Keratinocyte (primary cell): ENCODE measurements around the gene ASTN1.

Experiments used
- EZH2 ChIP-seq: IDR thresholded peaks from one replicate; pipeline ENCODE4 v1.6.1; 2012; ENCODE audit warnings: inconsistent platforms, mild to moderate bottlenecking, low read length, moderate library complexity
- TF ChIP-seq, protein P1 (sequence below), 3 experiments: IDR thresholded peaks in 1 of 3; conservative IDR thresholded peaks in 1 of 3; optimal IDR thresholded peaks in 1 of 3; 2 replicates in 2 of 3; 3 replicates in 1 of 3; pipeline versions ENCODE3 to v1.5.1; 2011; ENCODE audit warnings: low read length in 3 of 3, mild to moderate bottlenecking in 3 of 3, moderate library complexity in 2 of 3, control low read depth in 1 of 3, inconsistent platforms in 1 of 3; ENCODE audit not compliant: insufficient read depth in 2 of 3; ENCODE audit errors: extremely low read depth in 1 of 3

DNA sequence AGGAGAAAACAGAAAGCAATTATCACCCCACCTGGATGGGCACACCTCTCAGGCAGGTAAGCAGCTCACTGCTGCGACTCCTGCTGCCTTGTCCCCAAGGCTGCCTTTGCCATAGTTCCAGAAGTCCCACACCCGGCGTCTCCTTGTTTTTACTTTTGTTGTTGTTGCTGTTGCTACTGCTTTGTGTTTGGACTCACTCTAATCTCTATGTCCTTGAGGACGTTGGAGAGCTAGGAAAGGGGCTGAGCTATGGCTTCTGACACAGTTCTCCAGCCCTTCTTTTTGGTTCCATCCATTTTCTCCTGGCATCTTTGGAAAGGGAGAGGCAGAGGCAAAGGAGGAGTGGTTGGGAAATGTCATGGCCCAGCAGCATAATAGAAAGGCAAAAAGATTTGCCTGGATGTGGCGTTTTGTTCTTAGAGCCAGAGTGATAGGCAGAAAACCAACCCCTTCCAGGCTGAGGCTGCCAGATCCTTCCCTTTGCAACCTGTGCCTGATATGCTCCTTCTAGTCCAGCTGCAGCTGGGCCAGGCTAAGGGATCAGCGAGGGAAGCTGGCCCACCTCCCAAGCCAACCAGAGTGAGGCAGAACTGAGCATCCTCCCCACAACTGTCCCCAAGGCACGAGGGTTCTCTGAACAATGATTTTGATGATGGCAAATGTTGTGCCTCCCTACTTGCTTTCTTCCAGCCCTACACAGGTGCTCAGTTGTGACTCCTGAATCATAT is 270.7 kb downstream of the ASTN1 start:
- TF ChIP-seq, protein P1, sequence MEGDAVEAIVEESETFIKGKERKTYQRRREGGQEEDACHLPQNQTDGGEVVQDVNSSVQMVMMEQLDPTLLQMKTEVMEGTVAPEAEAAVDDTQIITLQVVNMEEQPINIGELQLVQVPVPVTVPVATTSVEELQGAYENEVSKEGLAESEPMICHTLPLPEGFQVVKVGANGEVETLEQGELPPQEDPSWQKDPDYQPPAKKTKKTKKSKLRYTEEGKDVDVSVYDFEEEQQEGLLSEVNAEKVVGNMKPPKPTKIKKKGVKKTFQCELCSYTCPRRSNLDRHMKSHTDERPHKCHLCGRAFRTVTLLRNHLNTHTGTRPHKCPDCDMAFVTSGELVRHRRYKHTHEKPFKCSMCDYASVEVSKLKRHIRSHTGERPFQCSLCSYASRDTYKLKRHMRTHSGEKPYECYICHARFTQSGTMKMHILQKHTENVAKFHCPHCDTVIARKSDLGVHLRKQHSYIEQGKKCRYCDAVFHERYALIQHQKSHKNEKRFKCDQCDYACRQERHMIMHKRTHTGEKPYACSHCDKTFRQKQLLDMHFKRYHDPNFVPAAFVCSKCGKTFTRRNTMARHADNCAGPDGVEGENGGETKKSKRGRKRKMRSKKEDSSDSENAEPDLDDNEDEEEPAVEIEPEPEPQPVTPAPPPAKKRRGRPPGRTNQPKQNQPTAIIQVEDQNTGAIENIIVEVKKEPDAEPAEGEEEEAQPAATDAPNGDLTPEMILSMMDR (optimal IDR thresholded peaks at IDR 0.05 in 1 of 3, IDR thresholded peaks at IDR 0.05 in 1 of 3, conservative IDR thresholded peaks at IDR 0.05 in 1 of 3; ENCODE audit: extremely low read depth in 1 of 3, insufficient read depth in 2 of 3, low read length in 3 of 3), result no peak
- TF ChIP-seq EZH2, result no peak
